ENCODE measurements around the gene UBE2L3.
A peak's percentile ranks its signal among the peaks of the same experiment; 100 is the strongest.

Gene UBE2L3

DNA sequence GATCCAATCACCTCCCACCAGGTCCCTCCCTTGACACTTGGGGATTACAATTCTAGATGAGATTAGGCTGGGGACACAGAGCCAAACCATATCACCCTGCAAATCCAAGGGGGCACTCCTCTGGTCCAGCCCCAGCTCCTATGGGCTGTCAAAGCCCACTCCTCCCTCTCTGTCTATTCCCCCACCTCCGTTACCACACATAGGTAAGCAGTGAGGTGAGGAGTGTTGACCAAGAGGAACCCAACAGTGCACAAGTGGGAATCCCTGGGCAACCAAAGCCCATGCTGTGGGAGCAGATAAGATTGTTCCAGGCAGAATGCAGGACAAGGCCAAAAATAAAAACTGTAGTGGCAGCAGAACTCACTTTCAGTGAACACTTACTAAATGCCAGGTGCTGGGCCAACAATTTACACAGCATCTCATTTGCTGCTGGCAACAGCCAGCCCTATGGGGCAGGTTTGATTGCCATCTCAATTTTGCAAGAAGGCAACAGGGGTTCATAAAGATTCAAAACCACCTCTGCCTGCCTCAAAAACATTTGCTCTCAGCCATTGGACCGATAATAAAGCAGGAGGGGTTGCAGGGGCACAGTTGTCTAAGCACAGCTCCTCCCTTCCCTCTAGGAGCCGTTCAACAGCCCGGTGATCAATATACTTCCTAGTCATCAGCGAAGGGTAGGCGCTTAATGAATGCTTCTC lies 83.5 kb downstream of the UBE2L3 start:
- no peak for DNase-seq

DNA sequence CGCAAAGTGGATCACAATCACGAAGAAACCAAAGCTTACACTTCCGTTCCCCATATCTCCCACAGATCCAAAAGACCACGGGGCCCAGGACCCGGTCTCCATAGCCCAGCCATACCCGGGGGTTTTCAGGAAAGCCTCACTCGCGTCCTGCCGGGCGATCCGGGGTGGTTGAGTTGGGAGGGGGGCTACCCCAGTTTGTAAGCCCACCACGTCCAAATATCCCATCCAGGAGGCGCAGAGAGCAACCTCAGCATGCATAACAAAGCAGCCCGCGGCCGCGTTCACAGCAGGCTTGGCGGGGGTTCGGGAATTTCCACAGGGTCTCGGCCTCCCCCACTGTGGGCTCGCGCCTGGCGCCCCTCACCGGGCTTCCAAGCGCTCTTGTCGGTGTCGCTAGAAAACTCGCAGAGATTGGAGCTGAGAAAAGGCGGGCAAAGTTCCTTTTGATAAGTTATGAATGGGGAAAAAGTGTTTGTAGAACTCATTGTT lies 84.1 kb downstream of the UBE2L3 start:
- no peak for DNase-seq

DNA sequence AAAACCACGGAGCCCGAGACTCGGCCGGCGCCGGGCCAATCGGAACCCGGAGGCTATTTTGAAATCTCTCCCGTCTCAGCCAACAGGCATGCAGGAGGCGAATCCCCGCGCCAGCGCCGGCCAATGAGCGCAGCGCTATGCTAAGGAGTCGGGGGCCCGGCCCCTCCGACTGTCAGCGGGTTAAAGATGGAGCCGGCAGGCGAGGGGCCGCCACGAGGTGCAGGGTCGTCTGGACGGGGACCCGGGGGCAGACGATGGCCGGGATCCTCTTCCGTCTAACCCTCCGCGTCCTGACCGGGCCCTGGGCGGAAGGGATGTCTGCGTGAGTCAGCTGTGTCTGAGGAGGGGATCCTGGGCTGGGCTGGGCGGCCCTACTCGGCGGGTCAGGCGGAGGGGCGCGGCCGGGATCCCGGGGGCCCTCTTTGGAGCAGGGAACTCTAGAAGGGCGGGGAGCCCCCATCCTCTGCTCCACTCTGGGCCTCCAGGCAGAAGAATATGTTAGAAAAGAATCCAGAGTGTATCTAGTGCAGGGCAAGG lies 84.6 kb downstream of the UBE2L3 start:
- peak; percentile 84 for DNase-seq

DNA sequence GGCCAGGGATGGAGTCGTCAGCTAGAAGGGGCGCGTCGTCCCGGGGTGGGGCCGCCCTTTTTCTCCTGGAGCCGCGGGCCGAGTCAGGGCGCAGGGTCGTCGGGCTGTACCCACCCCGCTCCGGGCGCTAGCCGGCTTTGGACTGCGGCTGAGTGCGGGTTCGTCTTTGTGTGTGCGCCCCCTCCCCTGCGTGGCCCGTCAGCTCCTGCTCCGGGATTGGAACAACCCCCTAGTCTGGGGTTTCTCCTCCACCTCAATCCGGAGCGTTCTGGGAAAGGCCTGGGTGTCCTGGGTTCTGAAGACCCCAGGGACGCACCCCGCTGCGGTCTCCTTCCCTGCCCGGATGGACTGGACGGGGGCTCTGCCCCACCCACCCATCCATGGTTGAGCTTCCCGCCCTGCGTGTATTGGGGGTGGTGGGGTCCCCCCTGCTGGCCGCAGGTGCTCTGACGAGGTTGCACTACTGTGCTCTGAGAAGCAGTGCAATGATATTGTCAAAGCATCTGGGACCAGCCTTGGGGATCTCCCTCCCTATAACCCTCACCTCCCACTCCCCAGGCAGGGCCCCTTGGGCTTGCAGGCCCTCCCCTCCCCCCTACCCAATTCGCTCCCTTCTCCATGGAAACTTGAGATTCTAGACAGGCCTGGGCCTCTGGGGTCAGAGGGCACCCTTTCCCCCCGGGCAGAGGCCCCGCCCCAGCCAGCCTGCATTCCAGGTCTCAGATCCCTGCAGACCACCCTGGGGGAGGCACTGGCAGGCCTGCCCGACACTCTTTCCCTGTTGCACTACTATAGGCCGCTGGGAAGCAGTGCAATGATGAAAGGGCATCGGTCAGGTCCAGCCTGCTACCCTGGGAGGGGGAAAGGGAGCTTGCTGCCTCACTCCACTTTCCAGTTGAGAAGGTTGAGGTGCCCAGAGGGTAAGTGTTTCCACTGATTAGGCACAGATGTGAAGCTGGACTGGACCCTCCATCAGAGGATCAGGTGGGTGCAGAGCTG lies 85.3 kb downstream of the UBE2L3 start:
- no peak for DNase-seq

DNA sequence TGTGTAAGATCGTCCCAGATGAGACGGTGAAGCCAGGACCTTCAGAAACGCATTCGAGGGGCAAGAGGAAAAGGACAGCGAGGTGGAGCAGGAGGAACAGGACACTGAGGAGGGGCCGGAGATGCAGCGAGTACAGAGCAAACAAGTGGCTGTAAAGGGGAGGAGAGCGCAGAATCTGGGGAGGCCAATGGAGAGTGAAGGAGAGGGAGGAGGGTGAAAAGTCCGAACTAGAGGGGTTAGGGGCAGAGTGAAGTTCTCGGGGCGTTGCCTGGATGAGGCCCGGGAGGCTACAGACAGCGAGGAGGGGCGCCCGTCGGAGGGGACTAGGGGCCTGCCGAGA lies 89.5 kb downstream of the UBE2L3 start:
- no peak for DNase-seq

DNA sequence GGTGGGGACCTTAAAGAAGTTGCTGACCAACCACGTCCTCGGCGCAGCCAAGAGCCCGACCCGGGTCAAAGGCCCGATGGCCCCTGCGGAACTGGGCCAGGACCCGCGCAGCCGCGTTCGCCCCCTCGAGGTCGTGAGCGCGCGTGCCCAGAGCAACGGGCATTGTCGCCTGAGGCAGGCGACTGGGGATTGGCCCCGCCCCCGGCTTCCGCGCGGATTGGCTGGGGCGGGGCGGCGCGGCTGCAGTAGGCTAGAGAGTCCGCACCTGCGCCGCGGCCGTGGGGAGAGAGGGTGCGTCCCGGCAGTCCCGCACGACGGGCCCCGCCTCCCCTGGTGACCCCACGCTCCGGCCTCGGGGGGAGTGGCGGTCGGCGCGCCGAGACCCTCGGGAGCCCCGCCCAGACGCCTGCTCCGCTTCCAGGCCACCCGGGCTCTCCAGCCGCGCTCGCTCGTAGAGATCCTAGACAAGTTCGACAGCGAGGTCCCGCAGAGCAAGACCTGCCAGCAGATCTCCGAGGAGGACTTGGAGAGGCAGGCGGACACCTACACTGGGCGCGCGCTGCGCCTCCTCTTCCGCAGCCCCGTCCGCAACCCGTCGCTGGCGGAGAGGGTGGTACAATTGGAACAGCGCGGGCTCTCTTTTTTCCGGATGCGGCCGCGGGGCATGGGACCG lies 90.0 kb downstream of the UBE2L3 start:
- peak; percentile 74 for DNase-seq

DNA sequence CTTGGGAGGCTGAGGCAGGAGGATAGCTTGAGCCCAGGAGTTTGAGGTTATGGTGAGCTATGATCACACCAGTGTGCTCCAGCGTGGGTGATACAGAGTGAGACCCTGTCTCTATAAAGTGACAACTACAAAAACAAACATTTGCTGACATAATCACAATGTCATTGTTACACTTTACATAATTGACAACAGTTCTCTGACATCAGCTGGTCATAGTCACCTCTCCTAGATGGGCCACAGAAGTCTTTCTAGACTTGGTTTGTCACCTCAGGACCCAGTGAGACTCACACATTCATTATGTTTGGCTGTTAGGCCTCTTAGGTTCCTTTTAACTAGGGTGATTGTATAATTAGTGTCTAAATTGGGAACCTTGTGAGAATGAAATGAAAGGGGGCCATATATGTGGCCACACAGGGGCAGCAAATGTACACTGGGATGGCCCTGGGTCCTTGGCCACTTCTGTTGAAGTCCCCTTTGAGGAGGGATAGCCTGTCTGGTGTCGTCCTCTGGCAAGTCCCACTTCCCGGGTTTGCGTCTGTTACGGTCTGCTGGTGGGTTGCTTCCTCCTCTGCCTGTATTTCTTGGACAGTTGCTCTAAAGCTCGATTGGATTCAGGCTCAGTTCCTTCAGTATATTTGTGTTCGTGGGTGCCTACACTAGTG lies 92.5 kb downstream of the UBE2L3 start:
- no peak for DNase-seq

DNA sequence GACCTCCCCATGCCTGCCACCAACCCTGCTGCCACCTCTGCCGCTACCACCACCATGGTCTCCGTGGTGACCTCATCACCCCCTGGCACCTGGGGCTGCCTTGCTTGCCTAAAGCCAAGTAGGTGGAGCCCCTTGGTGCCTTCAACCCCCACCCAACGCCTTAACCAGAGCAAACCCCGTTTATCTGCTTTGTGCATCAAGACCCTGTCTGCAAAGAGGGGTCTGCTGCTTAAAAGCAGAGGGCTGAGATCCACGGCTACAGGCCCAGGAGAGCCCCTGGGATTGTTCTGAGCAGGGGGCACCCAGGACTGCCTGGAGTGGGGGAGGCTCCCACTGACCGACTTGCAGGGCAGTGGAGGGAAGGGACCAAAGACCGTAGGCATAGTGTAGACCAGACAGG lies 93.4 kb downstream of the UBE2L3 start:
- no peak for DNase-seq

DNA sequence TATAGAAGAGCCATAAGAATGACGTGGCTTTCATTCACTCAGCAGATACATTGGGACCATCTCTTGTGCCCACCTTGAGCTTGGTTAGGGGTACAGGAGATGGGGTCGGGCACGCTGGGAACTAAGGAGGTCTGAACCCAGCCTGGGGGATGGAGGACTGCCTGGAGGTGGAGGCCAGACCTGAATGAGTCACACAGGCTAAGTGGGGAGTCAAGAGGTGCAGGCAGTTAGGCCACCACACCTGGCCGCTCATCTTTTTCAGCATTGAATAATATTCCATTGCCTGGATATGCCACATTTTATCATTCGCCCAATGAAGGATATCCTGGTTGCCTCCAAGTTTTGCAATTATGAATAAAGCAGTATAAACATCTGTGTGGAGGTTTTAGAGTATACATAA lies 94.5 kb downstream of the UBE2L3 start:
- no peak for DNase-seq

DNA sequence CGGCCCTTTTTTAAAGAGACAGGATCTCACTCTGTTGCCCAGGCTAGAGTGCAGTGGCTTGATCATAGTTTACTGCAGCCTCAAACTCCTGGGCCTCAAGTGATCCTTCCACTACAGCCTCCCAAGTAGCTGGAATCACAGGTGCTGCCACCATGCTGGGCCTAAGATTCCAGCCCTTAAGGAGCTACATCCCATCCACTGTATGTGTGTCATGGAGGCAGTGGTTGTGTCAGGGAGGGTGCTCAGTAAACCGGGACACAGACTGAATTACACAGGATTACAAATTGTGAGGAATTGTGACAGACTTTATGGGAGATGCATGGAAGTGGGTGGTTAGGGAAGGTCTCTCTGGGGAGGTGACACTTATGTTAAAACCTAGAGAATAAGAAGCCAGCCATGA lies 96.2 kb downstream of the UBE2L3 start:
- DNase-seq, result no peak

DNA sequence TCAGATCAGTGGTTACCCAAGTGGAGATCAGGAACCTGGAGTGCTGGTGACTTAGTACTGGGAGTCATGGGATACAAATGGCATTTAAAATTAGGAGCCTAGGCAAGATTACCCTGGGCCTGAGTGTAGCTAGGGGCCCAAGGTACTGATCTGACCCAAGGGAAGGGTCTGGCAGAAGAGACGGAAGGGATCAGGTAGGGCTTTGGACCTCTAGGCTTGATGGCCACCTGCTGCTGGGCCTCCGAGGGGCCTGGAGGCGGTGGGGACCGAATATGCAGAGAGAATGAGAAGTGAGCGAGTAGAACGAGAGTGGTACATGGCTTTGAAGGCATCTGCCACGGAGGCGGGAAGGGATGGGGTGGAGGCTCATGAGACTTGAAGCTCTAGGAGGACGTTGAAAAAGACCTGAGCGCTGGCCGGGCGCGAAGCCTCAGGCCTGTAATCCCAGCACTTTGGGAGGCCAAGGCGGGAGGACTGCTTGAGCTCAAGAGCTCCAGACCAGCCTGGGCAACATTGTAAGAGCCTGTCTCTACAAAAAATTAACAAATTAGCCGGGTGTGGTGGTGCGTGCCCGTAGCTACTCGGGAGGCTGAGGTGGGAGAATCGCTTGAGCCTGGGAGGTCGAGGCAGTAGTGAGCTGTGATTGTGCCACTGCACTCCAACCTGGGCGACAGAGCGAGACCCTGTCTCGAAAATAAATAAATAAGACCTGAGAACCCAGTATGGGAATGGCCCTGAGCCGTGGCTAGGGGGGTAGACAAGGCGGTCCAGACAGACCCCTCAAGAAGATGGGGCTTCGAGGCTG lies 97.7 kb downstream of the UBE2L3 start:
- DNase-seq, result no peak

DNA sequence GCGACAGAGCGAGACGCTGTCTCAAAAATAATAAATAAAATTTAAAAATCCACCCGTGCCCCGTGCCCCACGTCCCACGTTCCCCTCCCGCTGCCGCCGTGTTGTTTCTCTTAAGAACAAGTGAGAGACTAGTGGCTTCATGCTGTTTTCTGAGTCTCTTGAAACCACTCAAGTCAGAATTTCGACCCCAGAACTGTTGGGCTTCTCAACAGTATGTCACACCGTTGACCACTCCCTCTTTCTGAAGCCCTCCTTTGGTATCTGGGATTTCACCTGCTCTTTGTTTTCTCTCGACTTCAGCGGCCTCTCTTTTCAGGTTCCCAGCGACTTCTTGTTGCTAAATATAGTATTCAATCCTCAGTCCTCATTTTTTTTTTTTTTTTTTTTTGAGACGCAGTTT lies 99.3 kb downstream of the UBE2L3 start:
- DNase-seq, result no peak

DNA sequence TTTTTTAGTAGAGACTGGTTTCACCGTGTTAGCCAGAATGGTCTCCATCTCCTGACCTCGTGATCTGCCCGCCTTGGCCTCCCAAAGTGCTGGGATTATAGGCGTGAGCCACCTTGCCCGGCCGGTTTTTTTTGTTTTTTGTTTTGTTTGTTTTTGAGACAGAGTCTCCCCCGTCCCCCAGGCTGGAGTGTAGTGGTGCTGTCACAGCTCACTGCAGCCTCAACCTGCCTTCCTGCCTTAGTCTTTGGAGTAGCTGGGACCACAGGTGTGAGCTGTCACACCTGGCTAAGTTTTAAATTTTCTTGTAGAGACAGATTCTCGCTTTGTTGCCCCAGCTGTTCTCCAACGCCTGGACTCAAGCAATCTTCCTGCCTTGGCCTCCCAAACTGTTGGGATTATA lies 101.5 kb downstream of the UBE2L3 start:
- no peak for DNase-seq

DNA sequence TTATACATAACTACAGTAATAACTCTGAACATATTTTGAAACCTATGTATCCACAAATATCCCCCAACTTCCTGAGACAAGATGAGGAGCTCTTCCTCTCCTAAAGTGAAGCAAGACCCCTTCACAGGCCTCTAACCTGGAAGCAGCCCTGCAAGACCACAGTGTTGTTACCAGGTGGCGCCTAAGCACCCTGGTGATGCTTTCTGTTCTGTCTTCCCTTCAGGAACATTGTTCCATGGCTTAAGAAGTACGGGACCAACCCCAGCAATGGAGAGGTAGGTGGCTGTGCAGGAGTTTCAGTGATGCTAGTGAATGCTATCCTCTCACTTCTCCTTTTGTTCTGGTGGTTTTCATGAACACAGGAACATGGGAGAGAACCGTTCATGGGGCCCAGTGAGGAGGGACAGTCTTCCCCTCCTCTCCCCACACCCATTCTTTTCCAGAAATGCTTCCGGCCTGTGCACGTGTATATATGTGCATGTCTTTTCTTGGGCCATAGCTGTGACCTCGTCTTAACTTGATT lies 104.7 kb downstream of the UBE2L3 start:
- no peak for DNase-seq

All from inflammatory macrophage treated with lipopolysaccharide for 4 hours (primary cell).